Stimulated activated CD4-positive, alpha-beta T cell treated with anti-CD3 and anti-CD28 coated beads, Interleukin-12 subunit alpha, Interleukin-12 subunit beta, amount 100 ng/mL, for 24 hours (primary cell): ENCODE results near the gene SPATA33.

ENCODE experiments used
- DNase-seq, 2 experiments: peaks; one replicate each; pipeline ENCODE4 v3.0.0-alpha.2; 2020; ENCODE audit warnings: low read depth in 2 of 2

Gene SPATA33

DNA sequence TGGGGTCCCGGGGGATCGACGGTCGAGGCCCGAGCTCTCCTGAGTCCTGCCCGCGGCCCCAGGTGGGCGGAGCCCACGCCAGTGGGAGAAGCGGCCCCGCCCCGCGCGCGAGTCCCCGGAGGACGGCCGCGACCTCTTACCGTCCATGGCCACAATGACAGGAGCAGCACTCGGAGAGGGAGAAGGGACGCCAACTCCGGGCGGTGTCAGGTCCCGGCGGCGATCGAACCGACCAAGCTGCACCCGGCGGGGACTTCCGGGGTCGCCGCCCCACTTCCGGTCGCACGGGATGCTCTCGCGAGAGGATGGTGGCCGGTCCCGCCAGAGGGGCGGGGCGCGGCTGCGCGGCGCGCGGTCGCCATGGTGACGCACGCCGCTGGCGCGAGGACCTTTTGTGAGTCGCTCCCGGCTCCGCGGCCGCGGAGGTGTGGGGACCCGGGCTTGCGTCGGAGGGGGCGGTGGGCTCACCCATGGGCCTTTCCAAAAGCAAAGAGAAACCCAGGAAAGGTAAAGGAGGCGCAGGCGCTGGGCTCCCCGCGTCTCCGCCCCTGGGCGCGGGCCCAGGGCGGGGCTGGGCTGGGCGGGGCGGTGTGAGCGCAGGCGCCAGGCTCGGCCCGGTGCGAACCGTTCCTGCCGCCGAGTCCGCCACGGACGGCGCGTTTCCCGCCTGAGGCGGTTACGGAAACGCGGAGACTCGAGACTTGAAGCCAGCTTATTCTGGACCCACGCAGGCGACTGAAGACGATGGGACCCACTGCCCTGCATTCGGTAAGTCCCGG, at the start of gene SPATA33, which contains the start of gene CHMP1A:
Gene SPATA33 (plus strand): TSS at position 395 of the 779 bp plus-strand sequence. CDS start 76 bp downstream, at position 471.
Gene CHMP1A (minus strand): TSS at position 267 of the 779 bp plus-strand sequence. CDS start 120 bp downstream, at position 147.
- peak; percentile 83 to 87 for DNase-seq

DNA sequence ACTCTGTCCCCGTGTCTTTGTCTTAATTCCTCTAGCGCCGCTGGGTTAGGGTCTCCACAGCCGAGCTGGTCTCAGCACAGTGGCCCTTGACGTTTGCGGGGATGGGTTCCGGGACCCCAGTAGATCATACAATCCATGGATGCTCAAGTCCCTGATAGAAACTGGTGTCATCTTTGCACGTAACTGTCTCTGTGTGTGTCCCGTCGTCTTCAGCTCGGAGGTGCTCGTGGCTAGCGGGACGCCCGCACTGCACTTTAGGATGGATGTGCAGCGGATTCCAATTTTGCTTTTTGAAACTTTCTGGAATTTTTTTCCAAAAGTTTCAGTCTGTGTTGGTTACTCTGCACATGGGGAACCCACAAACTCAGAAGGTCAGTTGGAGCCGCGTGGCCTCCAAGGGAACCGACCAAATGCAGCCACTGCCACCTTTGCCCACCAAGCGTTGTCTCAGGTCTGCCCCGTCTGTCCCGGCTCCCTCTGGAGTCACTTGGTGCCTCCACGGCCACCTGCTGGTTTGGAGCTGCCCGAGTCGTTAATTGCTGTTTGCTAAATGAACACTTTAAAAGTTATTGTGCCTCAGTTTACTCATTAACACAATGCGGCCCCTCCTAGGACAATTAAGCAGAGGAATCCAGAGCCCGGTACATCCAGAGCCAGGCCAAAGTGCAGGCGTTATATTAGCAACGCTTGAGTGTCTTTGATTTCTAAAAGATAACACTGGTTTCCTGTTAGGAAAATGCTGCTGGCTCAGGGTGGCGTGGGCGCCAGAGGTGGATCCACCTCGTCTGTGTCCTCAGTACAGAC, 49.5 kb upstream of the SPATA33 start:
- DNase-seq, result no peak

DNA sequence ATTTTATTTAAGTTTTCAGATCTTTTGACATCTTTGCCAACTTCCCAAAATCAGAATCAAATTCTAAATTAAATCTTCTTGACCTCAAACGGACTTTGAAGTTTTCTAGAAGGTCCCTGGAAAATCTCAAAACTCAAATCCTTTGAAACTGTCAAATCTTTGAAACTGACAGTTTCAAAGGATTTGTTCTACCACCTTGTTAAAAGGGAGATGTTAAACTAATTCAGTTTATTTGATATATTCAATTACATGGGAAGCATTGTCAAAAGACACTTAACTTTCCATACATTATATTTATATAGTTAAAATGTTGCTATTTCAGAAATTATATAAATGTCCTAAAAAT, 47.6 kb upstream of the SPATA33 start:
- DNase-seq, result no peak

DNA sequence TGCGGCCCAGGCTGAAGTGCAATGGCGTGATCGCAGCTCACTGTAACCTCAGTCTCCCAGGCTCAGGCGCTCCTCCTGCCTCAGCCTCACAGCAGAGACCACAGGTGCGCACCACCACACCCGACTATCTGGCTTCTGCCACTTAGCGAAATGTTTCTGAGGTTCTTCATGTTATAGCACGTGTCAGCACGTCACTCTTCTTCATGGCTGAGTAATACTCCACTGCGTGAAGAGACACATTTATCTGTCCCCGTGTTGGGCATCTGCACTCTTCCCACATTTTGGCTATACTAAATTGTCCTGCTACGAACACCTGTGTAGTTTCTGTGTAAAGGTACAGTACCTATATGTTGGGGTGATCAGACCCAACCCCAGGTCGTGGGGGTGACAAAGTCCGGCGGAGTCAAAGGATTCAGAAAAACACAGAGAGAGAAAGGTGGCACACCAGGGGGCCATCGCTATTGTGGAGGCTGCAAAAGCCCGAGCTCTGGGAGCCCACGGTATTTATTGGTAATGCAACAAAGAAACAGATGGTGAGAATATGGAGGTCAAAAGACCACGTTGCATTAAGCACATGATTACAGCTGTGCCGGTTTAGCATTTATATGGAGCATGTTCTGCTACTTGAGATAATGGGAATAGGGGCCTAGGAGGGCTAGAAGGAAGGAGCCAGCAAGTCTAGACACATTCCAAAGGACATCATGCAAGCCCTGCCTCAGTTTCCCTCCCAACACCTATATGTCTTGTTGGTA, 45.0 kb upstream of the SPATA33 start:
- DNase-seq, result no peak

DNA sequence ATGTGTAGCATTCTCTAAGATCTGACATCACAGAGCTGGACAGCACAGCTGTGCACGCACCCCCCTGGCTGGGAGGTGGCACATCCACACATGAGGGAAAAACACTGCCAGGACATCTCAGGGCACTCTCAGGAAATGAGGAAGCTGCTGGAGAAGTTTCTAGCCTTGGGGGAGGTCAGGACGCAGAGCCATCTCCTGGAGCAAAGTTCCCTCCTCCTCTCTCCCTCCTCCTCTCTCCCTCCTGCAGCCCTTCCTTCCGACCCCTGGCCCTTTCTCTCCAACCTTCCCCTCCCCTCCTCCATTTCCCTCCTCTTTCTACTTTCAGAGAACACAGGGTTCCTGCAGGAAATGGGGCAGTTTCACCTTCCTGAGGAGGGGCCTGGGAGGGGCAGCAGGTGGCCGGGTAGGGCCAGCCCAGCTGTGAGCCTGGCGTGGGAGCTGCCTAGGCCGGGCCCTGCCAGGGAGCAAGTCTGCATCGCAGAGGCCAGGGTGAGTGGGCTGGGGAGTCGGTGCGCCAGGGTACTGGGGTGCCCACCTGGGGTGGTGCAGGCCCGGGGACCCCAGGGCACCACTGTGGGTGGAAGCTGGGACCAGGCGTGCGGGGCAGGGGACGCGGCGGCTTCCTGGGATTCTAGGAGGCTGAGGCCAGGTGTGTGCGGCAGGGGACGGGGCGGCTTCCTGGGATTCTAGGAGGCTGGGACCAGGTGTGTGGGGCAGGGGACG, 44.2 kb upstream of the SPATA33 start, which contains the start of gene DPEP1:
Gene DPEP1 (plus strand): TSS at position 412 of the 723 bp plus-strand sequence. CDS start 16,769 bp downstream, outside the sequence.
- no peak for DNase-seq

DNA sequence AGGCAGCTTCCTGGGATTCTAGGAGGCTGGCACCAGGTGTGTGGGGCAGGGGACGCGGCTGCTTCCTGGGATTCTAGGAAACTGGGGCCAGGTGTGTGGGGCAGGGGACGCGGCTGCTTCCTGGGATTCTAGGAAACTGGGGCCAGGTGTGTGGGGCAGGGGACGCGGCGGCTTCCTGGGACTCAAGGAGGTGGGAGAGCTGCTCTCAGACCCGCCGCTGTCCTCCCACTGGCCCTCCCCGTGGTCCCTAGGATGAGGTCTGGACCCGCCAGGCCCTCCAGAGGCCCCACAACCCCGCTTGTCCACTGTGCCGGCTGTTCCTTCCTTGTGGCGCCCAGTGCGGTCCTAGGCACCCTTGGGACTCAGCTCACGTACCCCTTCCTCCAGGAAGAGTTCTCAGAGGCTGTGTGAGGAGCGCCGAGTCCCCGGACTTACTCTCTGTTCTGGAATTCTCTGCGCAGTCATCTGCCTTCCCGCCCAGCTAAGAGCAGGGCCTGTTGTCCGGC, 43.6 kb upstream of the SPATA33 start:
- DNase-seq, result no peak

DNA sequence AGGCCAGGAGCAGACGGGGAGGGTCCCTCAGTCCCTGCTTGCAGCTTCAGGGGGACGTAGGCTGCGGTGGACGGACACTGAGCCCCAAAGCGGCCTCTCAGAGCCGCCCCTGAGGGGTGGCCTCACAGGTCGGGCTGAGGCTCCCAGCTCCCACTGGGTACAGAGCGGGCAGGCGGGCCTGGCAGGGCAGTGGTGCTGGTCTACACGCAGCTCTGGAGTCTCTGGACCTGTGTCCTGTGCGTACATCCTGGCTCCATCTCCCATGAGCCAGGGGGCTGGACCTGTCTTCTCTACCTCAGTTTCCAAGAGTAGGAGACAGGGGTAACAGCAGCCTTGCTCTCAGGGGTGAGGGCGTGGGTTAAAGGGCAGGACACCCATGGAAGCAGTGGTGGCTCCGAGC, 42.5 kb upstream of the SPATA33 start:
- DNase-seq, result no peak

DNA sequence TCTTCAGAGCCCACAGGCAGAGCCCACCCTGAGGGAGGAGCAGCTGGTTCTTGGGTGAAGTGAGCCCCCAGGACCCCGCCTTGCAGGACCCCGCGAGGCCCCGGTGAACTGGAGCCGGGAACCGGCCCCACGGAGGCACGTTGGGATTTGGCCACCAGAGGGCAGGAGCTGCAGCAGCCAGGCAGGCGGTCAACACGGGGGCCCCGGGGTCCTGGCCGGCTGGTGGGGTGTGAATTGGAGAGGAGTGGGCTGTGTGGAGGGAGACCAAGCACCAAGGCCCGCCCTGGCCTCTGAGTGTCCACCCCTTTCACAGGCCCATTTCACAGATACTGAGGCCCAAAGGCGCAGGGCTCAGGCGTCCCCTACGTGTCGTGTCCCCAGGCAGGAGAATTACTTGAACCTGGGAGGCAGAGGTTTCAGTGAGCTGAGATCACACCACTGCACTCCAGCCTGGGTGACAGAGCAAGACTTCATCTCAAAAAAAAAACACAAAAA, 42.0 kb upstream of the SPATA33 start:
- DNase-seq, result no peak

DNA sequence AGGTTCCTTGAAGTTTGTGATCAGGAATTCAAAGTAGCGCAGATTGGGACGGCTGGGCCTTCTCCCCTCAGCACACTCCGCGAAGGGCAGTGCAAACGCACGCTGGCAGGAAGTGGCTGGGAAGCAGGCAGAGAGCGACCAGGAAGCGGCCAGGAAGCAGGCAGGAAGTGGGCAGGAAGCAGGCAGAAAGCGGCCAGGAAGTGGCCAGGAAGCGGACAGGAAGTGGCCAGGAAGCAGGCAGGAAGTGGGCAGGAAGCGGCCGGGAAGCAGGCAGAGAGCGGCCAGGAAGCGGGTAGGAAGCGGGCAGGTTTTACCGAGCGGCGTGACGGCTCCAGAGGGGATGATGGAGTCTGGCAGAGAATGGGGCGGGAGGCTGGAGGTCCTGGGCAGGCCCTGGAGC, 41.0 kb upstream of the SPATA33 start:
- no peak for DNase-seq

DNA sequence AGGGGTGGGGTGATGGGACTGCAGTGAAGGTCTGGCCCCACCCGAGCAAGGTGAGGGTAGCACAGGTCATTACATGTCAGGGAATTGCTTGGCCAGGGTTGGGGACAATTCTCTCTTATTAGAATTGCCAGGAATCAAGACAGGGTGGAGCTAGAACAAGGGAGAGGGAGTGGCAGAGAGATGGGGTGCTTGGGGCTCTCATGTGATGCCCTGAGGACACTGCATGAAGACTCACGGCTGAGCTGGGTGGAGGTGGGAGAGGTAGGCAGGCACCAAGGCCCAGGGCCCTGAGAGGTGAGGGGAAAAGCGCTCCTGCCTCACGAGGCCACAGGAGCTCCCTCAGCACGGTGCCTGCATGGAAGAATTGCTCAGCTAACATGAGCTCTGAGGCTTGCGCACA, 40.6 kb upstream of the SPATA33 start:
- no peak for DNase-seq

DNA sequence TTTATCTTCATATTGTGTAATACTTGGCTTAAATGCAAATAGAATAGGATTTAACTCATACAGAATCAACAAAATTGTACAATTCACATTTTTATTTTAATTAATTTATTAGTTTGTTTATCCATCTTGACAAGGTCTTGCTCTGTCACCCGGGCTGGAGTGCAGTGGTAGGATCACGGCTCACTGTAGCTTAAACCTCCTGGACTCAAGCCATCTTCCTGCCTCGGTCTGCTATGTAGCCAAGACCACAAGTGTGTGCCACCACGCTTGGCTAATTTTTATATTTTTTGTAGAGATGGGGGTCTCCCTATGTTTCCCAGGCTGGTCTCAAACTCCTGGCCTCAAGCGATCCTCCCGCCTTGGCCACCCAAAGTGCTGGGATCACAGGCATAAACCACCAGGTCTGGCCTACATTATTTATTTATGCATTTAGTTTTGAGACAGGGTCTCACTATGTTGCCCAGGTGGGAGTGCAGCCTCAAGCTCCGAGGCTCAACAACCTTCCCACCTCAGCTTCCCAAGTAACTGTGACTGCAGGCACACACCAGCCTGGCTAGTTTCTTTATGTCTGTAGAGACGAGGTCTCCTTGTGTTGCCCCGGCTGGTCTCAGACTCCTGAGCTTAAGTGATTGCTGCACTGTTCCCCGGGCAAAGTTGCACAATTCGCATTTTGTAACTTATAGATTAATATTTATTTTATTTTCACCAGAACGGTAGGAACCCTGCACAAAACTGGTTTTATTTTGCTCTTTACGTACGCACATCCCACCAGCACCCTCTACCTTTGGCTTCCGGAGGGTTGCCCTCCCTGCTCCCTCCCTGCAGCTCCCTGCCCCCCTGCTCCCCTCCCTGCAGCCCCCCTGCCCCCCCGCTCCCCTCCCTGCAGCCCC, 39.3 kb upstream of the SPATA33 start:
- DNase-seq, result no peak

DNA sequence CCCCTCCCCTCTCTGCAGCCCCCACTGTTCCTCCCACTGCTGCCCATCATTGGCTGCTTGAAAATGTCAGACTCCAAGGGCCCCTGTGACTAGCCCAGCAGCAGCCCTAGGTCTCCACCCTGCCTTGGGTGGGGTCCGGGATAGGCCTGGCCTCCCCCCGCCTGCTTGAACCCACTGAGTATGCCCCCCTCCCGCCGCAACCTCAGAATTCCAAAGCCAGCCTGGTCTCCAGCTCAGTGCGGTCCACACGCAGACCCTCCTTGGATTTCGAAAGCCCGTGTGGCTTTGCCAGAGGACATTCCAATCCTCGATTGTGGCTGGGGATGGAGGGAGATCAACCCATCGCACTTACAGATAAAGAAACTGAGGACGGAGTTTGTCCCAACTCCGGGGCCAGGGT, 37.8 kb upstream of the SPATA33 start:
- no peak for DNase-seq

DNA sequence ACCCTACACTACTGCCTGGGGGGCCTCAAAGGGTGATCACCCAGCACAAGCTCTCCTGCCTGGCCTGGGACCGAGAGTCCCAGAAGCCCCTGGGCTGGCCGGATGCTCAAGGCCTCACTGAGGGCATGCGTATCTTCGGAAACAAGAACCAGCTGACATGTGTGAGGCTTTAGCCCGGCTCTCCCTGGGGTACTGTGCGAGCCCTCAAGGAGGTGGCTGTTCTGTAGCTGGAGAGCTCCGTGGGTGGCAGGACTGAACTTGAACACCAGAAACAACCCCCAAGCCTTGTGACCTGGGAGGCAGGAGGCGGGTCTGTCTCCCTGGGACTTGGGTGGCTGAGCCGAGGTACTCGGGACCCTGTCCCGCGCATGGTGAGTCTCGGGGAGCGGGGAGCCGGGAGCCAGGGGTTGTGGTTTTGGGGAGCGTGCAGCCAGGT, 37.2 kb upstream of the SPATA33 start:
- no peak for DNase-seq

DNA sequence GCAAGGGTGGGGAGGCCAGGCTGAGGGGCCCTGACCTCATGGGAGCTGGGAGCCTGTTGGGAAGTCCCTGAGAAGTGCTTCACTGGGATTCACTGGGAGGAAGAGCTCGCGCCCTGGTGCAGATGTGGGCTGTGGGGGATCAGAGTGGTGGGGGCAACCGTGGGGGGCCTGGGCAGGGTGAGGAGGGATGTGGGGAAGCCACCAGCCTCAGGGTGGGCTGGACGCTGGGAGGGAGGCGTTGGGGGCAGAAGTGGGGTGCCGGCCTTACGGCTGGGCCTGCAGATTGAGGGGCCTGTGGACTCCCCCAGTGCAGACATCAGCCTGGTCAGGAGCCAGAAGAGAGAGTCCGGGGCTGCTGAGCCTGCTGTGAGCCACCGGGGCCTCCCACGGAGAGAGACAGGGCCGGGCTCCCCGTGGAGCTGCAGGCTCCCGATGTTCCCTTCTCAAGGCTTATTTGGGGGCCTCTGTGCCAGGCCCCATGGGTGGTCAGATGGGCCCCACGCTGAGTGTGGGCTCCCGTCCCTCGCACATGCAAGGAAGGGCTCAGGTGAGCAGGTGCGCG, 36.4 kb upstream of the SPATA33 start:
- DNase-seq, result no peak

DNA sequence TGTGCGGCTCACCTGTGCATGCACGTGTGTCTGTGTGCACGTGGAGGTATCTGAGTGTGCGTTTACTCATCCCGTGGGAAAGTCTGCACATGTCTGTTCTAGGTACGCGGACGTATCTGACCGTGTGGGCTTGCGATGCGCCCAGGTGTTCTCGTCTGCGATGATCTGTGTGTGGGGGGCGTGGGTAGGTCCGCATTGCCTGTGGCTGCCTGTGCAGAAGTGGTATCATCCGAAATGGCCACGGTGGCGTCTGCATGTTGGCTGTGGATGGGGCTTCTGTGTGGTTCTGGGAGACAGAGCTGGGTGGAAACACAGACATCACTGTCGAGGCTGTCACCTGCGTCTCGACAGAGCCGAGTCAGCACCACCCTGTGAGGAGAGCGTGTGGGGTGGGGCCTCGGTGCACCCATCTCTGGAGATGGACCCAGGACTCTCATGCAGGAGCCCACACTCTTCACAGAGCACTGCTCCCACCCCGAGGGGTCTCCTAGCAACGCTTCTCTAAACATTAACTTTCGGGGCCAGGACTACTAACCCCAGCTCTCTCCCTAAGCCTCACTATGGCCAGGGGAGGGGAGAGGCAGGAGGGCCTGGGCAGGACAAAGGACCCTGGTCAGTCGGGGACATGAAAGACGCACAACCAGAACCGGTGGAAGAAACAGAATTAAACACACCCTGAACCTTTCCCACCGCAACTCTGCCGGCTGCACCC, 35.8 kb upstream of the SPATA33 start:
- DNase-seq, result no peak

DNA sequence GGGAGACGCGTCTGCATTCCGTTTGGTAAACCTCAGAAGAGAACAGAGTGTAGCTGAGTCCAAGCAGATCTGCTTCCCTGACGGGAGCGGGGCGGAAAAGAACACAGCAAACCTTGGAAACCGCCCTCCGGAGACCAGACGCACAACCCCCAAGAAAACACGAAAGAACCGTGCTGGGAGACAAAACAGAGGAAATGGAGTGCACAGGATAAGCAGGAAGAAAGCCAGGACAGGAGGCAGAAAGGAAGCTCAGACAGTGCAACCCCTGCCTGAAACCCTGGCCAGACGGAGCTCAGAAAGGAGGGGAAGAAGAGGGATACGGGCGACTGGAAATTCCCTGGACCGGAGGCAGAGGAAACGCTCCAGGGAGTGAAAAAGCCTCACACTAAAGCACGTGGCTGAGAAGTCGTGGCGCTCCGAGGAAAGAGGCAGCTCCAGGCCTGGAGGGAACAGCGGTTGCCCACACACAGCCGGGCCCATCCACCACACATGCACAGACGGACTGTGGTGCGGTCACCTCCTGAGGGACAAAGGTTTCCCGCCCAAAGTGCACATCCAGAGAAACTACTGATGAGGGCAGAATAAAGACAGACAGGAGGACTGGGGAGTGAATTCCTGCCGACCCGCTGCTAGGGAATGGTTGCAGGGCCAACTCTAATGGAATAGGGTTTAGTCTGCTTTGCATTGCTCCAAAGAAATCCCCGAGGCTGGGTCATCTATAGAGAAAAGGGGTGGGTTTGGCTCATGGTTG, 34.0 kb upstream of the SPATA33 start:
- no peak for DNase-seq

DNA sequence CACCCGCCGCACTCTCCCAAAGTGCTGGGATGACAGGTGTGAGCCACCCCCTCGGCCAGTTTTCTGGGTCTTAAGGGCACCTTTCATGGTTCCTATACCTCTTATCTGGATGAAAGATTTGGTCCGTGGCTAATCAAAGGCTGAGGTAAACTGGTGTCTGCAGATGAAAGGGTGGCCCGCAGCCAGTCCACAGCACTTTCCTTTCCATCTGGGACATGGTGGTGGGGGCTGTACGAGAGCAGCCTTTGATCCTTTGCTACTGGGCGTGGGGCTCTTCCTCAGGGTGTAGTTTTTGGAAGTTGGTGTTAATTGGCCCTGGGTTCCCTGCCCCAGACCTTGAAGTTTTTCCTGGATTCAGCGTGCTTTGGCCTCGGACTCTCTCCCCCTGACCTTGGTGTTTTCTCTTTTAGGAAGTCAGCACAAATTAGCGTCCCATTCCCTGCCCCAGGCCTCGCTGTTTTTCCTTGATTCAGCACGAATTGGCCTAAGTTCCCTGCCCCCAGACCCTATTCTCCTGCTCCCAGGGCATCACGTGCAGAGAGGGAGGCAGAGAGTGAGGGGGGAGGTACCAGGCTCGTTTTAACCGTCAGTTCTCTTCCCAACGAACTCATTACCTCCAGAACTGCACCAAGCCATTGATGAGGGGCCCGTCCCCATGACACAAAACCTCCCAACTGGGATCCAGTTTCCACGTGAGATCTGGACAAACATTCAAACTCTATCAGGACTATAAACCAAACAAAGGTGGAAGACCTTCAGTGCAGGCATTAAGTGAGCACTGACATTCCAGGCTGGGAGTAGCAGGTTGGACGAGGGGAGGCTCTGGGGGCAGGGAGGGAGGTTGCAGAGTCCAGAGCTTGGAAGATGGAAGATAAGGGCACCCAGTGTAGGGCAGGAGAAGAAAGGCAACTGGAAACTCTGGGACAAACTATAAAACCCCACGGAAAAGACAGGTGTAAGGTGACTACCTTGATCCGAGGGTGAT, 32.6 kb upstream of the SPATA33 start:
- DNase-seq, result no peak
